MM.1S (cell line): Measurements from ENCODE around the gene KIAA1671.

Experiments used
- CTCF ChIP-seq: fragments of 300-600 bp; sonication (generic); IDR thresholded peaks from 2 replicates; pipeline ENCODE4 v1.5.1; 2016; ENCODE audit warnings: antibody characterized with exemption, low read length, mixed read lengths
- EZH2 ChIP-seq: fragments of 300-600 bp; sonication (generic); optimal IDR thresholded peaks from 2 replicates; pipeline ENCODE3; 2017; ENCODE audit warnings: low read depth, mild to moderate bottlenecking, antibody characterized with exemption, low read length, mixed read lengths
- EZH2phosphoT487 ChIP-seq: fragments of 300-600 bp; sonication (generic); IDR thresholded peaks from 2 replicates; pipeline ENCODE4 v1.6.1; 2018; ENCODE audit warnings: antibody characterized with exemption, low read length

- TF ChIP-seq CTCF, result no peak
- TF ChIP-seq EZH2, result no peak
- no peak for TF ChIP-seq EZH2phosphoT487
Measured at GRCh38 chr22:24965822-24966626, 13.5 kb downstream of the KIAA1671 start.
